Stimulated activated effector memory CD8-positive, alpha-beta T cell treated with anti-CD3 and anti-CD28 coated beads, Interleukin-12 subunit alpha, Interleukin-12 subunit beta, amount 100 ng/mL, for 72 hours (primary cell): ENCODE data around the gene SLC6A3.

Source experiments
- ATAC-seq: fragments of 150-1000 bp; cut with Tn5 transposase; 2 replicates; pipeline ENCODE4 v1.10.0; 2021
- DNase-seq, 2 donors: peaks; one replicate each; pipeline ENCODE4 v3.0.0; 2021 to 2022; ENCODE audit warnings: low spot score in 2 of 2
- H3K27ac Mint-ChIP-seq: one replicate; pipeline ENCODE4 v1.8.0; 2022; ENCODE audit warnings: mild to moderate bottlenecking, mixed read lengths
- H3K36me3 Mint-ChIP-seq: one replicate; pipeline ENCODE4 v1.8.0; 2022; ENCODE audit warnings: mild to moderate bottlenecking, mixed read lengths
- H3K4me1 Mint-ChIP-seq: one replicate; pipeline ENCODE4 v1.8.0; 2022; ENCODE audit warnings: mixed read lengths
- H3K4me3 Mint-ChIP-seq: one replicate; pipeline ENCODE4 v1.8.0; 2022; ENCODE audit warnings: mild to moderate bottlenecking, mixed read lengths
- H3K9me3 Mint-ChIP-seq: one replicate; pipeline ENCODE4 v1.8.0; 2022; ENCODE audit warnings: mixed read lengths

Gene SLC6A3

DNA sequence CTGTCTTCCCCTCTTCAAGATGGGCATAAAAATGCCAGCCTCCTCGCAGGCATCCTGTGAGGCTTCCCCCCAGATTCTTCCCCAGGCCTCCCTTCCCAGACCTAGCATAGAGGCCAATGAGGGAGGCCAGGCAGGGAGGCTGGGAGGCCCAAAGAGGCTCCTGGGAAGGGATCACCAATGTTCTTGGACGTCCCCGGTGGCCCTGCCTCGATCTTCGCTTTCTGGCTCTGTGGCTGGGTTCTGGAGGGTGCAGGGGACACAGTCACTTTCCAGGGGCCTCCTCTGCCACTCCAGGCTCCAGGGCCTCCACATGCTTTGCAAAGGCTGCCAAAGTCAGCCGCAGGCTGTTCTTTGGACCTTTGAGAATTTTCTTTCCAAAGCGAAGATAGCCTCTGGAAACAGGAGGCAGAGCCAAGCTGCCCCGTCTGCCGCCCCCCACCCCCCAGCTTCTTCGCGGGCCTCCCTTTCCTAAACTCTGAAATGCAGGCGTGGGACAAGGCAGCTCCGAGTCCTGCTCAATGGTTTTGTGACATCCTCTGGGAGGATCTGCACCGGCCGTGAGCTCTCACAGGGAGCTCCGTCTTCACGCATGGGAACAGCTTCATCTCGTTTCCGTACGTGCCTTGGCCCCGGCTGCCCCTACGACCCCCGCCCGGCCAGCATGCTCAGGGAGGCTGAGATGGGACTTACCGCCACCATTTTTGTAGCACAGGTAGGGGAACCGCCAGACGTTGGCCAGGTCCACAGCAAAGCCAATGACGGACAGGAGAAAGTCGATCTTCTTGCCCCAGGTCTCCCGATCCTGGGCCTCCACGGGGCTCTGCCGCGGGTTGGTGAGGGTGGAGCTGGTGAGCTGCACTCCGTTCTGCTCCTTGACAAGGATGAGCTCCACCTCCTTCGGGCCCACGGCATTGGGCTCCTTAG lies 2.8 kb downstream of the SLC6A3 start:
- Mint-ChIP-seq H3K36me3 (no peaks in the 10 kb centered on the region), H3K9me3 (peaks cover 7% of the 10 kb centered on the region), H3K27ac (no peak overlapping the region), H3K4me3 (no peak overlapping the region), H3K4me1 (peaks cover 8% of the 10 kb centered on the region)
- DNase-seq (no peak), ATAC-seq (no peak)

DNA sequence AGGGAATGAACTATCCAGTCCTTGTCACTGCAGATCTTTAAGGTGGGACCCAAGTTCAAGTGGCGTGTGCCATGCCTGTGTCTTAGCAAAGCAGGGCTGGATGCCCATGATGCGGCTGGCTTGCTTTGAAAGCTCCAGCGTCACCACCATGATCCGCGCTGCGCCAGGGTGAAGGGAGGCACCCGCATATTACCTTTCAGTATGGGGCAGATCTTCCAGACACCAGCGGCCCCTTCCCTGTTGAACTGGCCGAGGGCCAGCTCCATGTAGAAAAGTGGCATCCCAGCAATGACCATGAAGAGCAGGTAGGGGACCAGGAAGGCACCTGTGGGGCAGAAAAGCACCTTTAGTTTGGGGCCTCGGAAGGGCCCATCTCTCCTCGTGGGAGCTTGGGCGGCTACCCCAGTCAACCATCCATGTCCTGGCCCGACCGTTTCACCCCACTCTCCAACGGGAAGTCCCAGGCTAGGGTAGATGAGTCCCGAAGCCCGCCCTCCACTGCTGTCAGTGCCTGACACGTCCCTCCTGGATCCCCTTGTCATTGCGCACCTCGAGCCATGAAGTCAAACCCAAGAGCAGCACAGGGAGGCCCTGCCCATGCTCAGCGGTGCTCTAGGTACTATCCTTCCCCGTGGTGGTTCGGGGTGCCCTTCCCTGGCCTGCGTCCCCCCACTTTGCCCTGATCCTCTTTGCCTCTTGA lies 3.9 kb downstream of the SLC6A3 start:
- Mint-ChIP-seq H3K4me1 (no peaks in the 10 kb centered on the region), H3K9me3 (peaks cover 7% of the 10 kb centered on the region), H3K4me3 (no peak overlapping the region), H3K36me3 (no peaks in the 10 kb centered on the region), H3K27ac (no peak overlapping the region)
- DNase-seq: no peak
- no peak for ATAC-seq

DNA sequence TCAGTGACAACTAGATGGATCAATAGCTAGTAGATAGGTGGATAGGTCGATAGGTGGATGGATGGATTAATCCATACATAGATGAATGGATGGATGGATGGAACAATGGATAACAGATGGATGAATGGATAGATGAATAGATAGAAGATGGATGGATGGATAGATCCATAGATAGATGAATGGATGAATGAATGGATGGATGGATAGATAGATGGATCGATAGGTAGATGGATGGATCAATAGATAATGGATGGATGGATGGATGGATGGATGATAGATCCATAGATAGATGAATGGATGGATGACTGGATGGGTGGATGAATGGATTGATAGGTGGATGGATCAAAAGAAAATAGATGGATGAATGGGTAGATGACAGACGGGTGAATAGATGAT lies 5.1 kb downstream of the SLC6A3 start:
- H3K36me3 Mint-ChIP-seq: no peaks in the 10 kb centered on the region
- ATAC-seq (no peak), DNase-seq (no peak)
- peaks cover 7% of the 10 kb centered on the region for H3K9me3 Mint-ChIP-seq
- H3K27ac Mint-ChIP-seq: no peak overlapping the region
- no peak overlapping the region for H3K4me3 Mint-ChIP-seq
- no peaks in the 10 kb centered on the region for H3K4me1 Mint-ChIP-seq

DNA sequence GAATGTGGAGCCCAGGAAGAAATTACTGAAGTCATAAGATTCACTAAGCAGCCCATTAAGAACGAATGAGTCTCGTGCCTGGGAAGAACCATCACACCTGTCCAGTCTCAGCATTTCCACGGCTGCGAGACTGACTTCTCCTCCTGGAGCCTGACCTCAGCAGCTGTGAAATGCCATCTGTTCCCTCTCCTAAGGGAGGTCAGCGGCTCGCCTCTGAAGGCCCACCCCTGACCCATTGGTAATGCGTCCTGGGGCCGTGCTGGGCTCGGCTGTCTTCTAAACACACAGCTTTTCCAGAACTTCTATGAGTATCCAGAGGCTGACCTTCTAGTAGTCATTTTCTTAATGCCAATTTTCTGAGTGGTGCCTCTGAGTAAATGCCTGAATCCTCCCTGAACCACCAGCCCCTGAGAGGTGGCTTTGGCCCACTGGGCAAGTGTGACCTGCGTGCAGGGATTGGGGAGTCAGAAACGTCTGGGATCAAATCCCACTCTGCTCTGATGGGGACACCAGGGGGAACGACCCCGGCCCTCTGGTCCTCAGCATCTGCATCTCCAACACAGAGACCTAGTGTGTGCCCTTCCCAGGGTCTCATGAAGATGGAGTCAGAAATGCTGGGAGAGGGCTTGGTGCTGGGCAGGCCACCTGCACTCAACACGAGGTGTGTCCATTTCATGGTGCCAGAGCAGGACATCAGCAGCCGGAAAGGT lies 5.7 kb downstream of the SLC6A3 start:
- no peak for ATAC-seq
- H3K4me3 Mint-ChIP-seq: no peak overlapping the region
- no peaks in the 10 kb centered on the region for H3K36me3 Mint-ChIP-seq
- no peaks in the 10 kb centered on the region for H3K4me1 Mint-ChIP-seq
- H3K9me3 Mint-ChIP-seq: peaks cover 7% of the 10 kb centered on the region
- no peak overlapping the region for H3K27ac Mint-ChIP-seq
- DNase-seq: no peak

DNA sequence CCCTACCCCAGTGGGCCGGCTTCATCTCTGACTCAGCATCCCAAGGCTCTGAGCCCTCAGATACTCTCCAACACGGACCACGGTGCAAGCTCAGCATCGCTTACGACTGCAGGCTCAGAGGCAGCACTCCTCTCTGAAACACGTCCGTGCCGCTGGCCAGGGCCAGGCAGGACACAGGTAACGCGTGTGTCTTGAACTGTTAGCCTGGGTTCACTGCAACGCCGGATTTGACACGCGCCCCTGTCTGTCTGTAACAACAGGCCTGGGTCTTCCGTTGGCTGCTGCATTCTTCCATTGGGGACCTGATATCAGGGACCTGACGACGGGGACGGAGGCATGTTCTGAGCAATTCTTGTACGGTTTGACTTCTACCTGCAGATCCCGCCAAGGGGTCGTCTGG lies 6.4 kb downstream of the SLC6A3 start:
- Mint-ChIP-seq H3K4me3 (no peak overlapping the region), H3K36me3 (no peaks in the 10 kb centered on the region), H3K4me1 (no peaks in the 10 kb centered on the region), H3K27ac (no peak overlapping the region), H3K9me3 (peaks cover 7% of the 10 kb centered on the region)
- ATAC-seq (no peak), DNase-seq (no peak)

DNA sequence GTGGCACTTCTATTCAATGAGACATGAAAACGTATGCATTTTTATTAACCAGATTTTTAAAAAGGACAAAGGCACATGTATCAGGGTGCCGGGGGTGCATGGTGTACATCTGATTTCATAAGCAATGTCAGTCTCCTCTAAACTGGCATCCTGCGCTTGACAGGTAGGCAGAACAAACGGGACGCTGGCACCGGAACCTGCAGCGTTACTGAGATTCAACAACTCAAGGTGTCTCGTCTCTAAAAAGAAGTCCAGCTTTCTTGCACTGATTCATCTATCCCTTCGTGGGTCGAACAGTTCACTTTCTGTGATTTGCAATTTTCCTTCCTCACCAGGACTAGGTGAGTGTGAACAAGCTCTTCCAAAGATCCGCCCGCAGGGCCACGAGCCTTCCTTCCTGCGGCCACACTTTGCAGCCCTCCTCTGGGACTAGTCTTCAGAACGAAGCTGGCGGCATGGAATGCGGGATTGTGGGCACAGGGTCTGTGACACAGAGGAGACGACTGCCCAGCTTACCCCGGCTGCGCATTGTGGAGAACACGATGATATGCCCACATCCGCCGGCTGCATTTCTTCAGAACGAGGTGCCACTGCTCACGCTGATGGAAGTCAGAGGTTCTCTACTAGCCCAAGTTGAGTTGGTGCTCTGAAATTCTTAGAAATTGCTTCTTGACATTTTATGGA lies 7.2 kb downstream of the SLC6A3 start:
- ATAC-seq (no peak), DNase-seq (no peak)
- no peak overlapping the region for H3K4me3 Mint-ChIP-seq
- no peaks in the 10 kb centered on the region for H3K36me3 Mint-ChIP-seq
- no peak overlapping the region for H3K27ac Mint-ChIP-seq
- peaks cover 6% of the 10 kb centered on the region for H3K4me1 Mint-ChIP-seq
- H3K9me3 Mint-ChIP-seq: peaks cover 10% of the 10 kb centered on the region

DNA sequence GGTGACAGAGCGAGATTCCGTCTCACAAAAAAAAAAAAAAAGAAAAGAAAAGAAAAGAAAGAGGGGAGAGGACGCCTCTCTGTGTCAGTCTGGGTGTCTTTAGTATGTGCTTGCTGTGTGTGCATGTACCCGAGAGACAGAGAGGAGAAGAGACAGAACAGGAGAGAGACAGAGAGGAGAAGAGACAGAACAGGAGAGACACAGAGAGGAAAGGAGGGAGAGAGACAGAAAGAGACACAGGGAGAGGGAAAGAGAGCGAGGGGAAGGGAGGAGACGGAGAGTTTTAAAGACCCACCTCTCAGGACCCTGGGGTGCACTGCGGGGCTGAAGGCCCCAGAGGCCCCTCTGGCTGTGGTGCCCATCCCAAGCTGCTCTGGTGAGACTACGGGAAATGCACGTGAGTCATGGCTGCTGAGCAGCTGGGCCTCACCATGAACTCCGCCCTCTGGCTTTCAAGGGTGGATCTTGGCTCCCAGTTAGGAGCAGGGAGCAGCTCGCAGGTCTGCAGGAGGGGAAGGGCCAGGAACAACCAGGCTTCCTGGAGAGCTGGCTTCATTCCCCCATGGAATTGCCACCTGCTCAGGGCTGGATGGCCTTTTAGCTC lies 7.9 kb downstream of the SLC6A3 start:
- no peaks in the 10 kb centered on the region for H3K36me3 Mint-ChIP-seq
- DNase-seq: no peak
- no peak overlapping the region for H3K27ac Mint-ChIP-seq
- ATAC-seq: no peak
- H3K4me1 Mint-ChIP-seq: peaks cover 6% of the 10 kb centered on the region
- H3K9me3 Mint-ChIP-seq: peaks cover 10% of the 10 kb centered on the region
- no peak overlapping the region for H3K4me3 Mint-ChIP-seq

DNA sequence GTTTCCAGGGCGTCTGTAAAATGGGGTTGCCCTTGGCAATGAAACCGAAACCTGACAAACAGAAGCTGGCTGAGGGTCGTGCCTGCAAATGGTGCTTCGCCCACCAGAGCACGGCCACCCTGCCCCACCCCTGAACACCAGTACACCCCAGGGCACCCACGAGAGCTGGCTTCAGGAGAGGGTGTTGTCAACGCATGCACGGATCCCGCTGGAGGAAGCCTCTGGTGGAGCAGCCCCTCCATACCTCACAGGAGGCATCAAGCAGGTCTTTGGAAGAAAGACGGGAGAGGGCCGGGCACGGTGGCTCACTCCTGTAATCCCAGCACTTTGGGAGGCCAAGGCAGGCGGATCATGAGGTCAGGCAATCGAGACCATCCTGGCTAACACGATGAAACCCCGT lies 8.6 kb downstream of the SLC6A3 start:
- ATAC-seq (no peak), DNase-seq (no peak)
- Mint-ChIP-seq H3K4me1 (peaks cover 6% of the 10 kb centered on the region), H3K27ac (no peak overlapping the region), H3K4me3 (no peak overlapping the region), H3K36me3 (no peaks in the 10 kb centered on the region), H3K9me3 (peaks cover 10% of the 10 kb centered on the region)

DNA sequence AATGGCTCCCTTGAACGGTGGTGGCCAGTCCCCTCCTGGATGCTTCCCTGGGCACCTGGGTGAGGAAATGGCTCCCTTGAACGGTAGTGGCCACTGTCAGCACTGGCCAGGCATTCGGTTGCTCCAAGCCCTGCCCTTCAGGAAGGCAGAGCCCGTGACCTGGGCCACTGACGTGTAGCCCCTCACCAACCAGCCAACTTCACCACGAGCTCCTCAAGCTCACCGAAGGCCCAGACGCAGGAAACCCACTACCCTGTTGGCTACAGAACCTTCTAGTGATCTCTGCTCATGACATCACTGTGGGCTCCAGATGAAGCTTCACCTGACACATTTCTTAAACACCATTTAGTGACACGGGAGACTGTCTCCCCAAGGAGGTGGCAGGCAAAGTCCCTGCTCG lies 9.2 kb downstream of the SLC6A3 start:
- Mint-ChIP-seq H3K36me3 (no peaks in the 10 kb centered on the region), H3K9me3 (peaks cover 10% of the 10 kb centered on the region), H3K4me1 (peaks cover 6% of the 10 kb centered on the region), H3K27ac (no peak overlapping the region), H3K4me3 (no peak overlapping the region)
- no peak for DNase-seq
- no peak for ATAC-seq

DNA sequence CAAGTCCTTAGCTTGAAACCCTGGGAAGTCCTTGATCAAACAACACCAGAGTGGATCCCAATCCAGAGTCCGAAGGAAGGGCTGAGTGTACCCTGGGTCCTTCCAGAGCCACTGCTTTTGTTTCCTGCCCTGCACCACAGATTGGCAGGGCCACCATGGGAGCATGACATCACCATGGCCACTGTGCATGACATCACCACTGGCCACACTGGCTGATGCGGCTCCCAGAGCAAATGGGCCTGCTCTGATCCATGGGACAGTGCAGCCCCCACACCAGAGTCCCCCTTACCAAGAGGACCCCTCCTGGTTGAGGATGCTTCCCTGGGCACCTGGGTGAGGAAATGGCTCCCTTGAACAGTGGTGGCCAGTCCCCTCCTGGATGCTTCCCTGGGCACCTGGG lies 9.9 kb downstream of the SLC6A3 start:
- no peaks in the 10 kb centered on the region for H3K36me3 Mint-ChIP-seq
- ATAC-seq (no peak), DNase-seq (no peak)
- H3K4me3 Mint-ChIP-seq: no peak overlapping the region
- no peak overlapping the region for H3K27ac Mint-ChIP-seq
- H3K9me3 Mint-ChIP-seq: peaks cover 7% of the 10 kb centered on the region
- H3K4me1 Mint-ChIP-seq: peaks cover 6% of the 10 kb centered on the region

DNA sequence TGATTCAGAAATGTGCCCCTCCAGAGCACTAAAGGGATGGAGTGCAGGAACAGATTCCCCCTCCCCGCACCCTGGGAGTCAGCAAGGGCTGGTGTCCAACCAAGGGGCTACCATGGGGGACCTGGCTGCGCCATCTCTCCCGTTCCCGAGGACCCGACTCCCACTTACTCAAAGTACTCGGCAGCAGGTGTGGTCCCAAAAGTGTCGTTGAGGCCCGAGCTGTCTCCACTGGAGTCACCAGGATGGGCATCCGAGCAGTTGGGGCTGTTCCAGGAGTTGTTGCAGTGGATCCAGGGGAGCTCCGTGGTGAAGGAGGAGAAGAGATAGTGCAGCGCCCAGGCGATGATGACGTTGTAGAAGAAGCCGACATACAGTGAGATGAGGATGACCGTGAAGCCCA lies 12.9 kb downstream of the SLC6A3 start:
- peaks cover 16% of the 10 kb centered on the region for H3K9me3 Mint-ChIP-seq
- no peak overlapping the region for H3K27ac Mint-ChIP-seq
- no peaks in the 10 kb centered on the region for H3K36me3 Mint-ChIP-seq
- H3K4me1 Mint-ChIP-seq: peaks cover 6% of the 10 kb centered on the region
- ATAC-seq (no peak), DNase-seq (no peak)
- H3K4me3 Mint-ChIP-seq: no peak overlapping the region

DNA sequence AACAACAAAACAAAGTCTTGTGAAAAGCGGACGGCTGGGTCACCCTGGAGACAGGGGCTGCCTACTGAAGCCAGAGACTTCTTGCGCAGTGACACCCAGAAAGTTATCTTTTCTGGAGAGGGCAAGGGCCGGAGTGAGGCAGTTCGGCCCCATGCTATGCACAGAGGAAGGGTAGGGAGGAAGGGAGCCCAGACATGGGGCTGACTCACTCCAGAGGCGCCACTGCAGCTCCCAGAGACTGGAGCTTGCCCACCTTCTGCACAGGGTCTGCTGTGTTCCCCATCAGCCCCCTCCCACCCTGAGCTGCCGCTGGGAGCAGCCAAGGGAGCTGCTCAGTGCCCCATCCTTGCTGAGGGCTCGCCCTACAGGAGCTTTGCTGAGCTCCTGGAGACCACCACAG lies 13.3 kb downstream of the SLC6A3 start:
- Mint-ChIP-seq H3K4me3 (no peak overlapping the region), H3K36me3 (no peaks in the 10 kb centered on the region), H3K9me3 (peaks cover 19% of the 10 kb centered on the region), H3K27ac (no peak overlapping the region), H3K4me1 (peaks cover 6% of the 10 kb centered on the region)
- DNase-seq: no peak
- ATAC-seq: no peak

DNA sequence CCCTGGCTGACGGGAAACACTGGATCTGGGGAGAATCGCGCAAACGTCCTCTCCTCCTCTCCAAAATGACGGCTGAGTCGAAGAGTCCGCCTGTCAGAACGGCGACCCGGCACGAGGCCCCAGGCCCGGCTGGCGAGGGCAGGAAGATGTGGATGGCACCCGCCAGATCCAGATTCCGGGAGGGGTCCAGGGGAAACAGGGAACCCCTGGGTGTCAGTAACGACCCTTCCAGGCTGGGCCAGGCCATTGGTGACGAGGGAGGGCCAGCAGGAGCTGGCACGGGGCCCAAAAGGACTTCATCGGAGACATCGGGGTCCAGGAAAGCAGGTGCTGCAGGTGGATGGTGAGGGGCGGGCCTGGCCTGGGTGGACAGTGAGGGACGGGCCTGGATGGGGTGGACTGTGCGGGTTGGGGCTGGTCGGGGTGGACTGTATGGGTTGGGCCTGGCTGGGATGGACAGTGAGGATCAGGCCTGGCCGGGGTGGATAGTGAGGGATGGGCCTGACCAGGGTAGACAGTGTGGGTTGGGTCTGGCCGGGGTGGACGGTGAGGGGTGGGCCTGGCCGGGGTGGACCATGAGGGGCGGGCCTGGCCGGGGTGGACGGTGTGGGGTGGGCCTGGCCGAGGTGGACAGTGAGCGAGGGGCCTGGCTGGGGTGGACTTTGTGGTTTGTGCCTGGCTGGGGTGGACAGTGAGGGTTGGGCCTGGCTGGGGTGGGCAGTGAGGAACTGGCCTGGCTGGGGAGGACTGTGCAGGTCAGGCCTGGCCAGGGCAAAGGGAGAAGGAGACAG lies 14.0 kb downstream of the SLC6A3 start:
- ATAC-seq (peak; percentile 37), DNase-seq (no peak)
- Mint-ChIP-seq H3K4me3 (no peak overlapping the region), H3K27ac (no peak overlapping the region), H3K9me3 (peaks cover 24% of the 10 kb centered on the region), H3K36me3 (no peaks in the 10 kb centered on the region), H3K4me1 (peaks cover 6% of the 10 kb centered on the region)

DNA sequence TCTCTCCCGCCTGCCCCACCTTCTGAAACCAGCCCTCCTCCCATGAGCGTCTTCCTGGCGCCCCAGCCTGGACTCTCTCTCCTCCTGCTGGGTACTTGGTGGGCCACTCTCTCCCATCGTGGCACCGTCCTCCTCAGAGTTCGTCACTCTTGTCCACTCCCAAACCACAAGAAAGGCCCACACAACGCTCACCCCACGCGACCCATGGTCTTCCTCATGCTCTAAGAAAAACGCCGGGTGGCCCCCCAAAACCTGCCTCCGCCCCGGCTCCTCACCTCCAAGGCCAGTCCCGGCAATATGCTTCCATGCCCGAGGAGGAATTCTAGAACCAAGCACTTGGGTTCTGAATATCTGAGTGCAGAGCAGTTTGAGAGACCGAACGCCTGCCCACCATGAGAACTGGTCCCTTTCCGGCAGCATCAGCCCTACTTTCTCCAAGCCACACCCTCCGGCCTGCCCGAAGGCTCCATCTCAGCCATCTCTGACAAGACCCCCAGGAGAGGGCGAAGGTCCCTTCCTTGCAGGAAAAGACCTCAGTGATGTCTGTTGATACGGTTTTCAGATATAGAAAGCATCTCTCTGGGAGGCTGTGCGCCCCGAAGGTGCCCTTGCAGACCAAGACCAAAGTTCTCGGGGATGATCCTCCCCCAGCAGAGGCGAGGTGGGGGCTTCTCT lies 15.0 kb downstream of the SLC6A3 start:
- no peak for ATAC-seq
- no peaks in the 10 kb centered on the region for H3K36me3 Mint-ChIP-seq
- H3K9me3 Mint-ChIP-seq: peaks cover 24% of the 10 kb centered on the region
- no peak for DNase-seq
- no peak overlapping the region for H3K4me3 Mint-ChIP-seq
- H3K4me1 Mint-ChIP-seq: peaks cover 6% of the 10 kb centered on the region
- H3K27ac Mint-ChIP-seq: no peak overlapping the region
